Fibroblast of skin of right quadriceps (primary cell): ENCODE data around the gene VWA8.
"Not testable (repeated sequence)": the region's sequence is repeated elsewhere in the genome, so short reads cannot be mapped to it uniquely, and the experiment has no call there.

Experiments used
- DNase-seq: peaks from one replicate; pipeline ENCODE4 v3.0.0-alpha.2; 2013

The VWA8 gene

DNA sequence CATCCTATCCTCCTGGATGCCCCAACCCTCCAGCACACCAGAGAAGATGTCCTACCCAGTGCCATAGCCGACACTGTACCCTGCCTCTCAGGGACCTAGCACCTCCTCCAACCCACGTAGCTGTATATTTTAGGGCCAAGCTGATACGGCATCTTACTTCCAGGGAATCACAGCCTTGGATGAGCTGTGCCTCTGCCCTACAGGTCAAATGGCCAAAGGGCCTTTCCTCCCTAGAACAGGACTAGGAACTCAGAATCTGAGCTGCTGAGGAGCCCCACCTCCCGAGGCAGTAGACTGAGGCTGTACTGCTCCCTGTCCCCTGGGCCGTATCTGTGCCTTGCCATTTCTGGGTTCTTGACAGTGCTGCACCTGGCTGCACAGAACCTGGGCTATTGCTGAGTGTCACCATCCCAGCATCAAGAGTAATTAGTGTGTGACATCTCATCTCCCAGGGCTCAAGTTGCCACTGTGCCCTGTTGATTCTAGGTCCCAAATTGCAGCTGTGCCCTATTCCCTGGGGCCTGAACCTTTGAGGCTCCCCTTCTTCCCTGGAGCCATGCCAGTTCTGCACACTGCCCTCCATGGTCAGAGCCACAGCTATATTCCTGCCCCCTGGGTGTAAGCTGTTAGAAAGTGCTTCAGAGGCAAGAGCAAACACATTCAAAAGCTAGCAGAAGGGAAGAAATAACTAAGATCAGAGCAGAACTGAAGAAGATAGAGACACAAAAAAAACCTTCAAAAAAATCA lies 41.0 kb downstream of the VWA8 start:
- DNase-seq: no peak

DNA sequence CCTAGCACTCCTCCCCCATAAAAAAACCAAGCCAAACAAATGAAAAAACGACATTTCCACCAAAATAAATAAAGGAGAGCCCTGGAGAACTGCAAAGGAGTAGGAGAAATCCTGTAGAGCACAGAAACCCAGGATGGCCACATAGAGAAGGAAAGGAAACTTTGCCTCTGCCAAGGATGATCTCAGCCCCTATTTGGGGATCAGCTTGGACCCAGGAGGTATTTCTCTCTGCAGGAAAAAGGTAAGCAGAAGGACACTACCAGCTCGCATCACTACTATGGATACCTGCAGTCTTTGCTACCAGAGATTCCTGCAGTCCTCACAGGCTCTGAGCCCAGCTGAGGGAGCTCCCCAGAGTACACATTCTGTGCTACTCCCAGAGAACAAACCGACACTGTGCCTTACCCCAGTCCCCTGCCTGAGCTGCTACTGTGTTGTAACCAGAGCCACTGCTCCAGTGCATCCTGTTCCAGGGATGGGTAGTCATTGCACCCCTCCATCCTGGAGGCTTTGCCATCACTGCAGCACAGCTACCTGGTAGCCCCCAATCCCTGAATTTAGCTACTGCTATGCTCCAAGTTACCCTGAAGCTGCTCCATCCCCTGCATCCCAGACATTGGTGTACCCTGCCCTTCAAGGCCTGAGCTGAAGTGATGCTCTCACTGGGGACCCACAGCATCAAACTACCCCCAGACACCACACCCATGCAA lies 41.7 kb downstream of the VWA8 start:
- DNase-seq: no peak

DNA sequence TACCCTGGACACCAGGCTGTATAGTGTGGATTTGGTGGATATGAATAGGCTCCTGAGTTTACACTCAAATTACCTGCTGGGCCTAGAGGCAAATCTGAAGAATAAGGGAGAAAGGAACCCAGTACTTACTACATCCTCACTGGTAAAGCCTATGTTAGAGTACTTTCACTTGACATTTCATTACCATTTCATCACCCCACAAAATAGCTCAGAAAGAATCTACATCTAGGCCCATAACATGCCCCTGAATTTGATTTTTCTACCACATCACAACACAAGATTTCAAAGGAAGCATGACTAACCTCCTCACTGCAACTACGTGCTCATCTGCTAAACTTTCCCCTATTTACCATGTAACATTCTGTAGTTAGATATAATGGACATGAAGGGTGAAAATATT lies 43.3 kb downstream of the VWA8 start:
- DNase-seq: peak; percentile 85

DNA sequence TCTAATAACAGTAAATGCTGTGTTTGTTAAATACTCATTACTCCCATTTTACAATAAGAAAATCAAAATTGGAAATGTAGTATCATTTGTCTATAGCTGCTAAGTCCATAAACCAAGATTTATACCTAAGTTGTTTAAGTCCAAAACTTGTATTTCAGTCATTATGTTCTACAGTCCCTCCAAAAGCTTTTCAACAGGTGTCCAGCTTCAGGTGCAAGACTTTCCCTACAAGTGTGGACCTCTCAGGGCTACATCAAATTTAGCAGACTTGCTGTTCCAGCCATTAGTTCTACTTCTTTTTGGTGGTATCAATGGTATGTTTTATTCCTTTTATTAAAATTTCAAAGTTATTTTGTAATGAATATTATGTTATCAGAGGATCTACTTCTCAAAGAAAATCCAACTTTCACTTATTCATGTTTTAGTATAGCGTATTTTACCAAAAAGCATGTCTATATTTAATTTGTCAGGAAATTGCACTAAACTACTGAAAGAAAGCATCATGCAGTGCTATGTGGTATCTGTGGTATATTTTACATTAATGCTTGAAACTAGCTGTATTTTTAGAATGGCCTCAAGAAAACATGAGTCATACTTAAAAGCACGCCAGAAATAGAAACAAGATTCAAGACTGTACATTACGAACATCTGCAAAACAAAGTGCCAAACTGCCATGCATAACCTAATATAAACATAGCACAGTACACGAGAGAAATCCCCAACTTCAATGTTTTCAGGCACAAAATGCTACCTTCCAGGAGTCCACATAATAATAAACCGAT lies 44.5 kb downstream of the VWA8 start:
- DNase-seq: peak; percentile 91

DNA sequence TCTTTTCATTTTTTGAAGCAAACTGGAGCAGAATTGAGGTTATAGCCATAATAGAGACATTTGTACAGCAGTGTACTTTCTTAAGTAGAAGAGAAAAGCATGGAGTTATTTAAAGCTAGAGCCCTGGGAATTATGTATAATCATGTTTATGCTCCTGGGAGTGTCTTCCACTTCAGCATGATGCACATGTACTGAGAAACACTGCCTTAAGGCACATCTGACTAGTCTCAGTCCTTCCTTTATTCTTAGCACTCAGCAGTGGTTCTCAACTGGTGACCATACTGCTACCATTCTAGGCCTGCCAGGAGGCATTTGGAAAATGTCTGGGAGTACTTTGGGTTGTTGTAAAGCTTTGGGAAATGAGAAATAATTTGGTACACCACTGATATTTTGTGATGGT lies 45.8 kb downstream of the VWA8 start:
- no peak for DNase-seq

DNA sequence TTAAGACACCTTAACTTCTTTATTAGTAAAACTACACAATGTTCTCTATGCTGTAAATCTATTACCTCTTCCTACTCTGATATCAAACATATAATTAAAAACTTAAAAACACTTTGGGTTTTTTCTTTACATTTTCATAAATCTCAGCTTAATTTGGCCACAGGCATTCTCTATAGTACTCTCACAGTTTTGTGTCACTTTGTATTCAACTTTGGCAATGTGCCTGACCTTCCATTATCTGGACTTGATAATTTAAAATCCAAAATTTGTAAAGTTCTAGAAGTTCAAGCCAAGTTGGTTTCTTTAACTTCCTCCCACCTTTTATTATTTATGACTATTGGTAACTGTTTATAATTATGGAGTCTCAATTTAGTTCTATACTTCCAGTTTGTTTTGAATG lies 46.4 kb downstream of the VWA8 start:
- DNase-seq: no peak

DNA sequence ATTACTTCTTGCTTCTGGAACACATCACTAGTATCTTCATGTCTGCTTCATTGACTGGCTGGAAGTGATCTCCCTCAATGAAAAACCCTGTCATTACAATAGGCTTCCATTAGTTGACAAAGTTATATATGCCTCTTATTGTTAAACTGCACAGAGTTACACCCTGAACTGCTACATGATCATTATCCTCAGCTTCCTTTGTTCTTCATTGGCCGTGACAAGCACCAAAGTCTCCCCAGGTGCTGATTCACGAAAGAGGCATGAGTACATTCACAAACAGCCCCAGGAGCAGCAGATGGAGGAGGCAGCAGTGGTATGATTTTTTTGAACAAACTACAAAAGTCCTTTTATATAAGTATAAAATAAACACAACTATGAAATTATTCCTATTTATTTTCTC lies 51.4 kb downstream of the VWA8 start:
- DNase-seq: no peak

- DNase-seq: peak; percentile 43
Measured at GRCh38 chr13:41905600-41906254, 55.2 kb downstream of the VWA8 start.

GRCh38 chr13:41900918-41901317 lies 60.0 kb downstream of the VWA8 start:
- no peak for DNase-seq

DNA sequence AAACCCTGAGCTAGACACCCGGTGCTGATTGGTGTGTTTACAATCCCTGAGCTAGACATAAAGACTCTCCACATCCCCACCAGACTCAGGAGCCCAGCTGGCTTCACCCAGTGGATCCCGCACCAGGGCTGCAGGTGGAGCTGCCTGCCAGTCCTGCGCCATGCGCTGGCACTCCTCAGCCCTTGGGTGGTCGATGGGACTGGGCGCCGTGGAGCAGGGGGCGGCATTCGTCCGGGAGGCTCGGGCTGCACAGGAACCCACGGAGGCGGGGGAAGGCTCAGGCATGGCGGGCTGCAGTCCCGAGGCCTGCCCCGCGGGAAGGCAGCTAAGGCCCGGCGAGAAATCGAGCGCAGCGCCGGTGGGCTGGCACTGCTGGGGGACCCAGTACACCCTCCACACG lies 62.5 kb downstream of the VWA8 start:
- not testable (repeated sequence) for DNase-seq

DNA sequence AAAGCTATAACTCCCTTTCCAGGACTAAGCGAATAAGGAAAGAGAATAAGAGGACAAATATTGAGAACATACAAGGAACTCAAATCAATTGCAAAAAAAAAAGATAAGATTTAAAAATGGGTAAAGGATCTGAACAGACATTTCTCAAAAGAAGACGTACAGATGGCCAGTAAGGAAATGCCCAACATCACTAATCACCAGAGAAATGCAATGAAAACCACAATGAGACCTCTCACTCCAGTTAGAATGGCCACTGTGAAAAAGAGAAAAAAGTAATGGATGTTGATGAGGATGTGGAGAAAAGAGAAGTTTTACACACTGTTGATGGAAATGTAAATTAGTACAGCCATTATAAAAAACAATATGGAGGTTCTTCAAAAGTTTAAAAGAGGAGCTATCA lies 63.8 kb downstream of the VWA8 start:
- no peak for DNase-seq

GRCh38 chr13:41895478-41895877 lies 65.4 kb downstream of the VWA8 start:
- DNase-seq: no peak

DNA sequence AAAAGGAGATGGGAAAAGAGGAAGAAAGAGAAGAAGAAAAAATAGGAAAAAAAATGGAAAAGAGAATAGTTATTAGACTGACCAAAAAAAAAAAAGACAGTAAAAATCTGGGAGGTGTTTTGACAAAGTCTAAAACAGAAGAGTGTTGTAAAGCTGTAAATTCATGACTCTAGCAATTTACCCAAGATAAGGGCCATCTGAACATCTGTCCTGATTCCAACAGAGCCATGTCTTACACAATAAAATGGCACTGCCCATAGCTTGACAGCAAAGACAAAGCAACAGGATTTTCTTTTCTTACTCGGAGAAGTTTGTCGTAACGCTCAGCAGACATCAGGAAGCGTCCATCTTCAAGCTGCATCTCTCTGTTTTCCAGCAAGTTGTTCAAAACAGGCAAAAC lies 69.8 kb downstream of the VWA8 start:
- no peak for DNase-seq

GRCh38 chr13:41883147-41883546 lies 77.8 kb downstream of the VWA8 start:
- no peak for DNase-seq

DNA sequence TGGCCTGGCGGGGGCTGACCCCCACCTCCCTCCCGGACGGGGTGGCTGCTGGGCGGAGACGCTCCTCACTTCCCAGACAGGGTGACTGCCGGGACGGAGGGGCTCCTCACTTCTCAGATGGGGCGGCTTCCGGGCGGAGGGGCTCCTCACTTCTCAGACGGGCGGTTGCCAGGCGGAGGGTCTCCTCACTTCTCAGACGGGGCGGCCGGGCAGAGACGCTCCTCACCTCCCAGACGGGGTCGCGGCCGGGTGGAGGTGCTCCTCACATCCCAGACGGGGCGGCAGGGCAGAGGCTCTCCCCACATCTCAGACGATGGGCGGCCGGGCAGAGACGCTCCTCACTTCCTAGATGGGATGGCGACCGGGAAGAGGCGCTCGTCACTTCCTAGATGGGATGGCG lies 79.0 kb downstream of the VWA8 start:
- not testable (repeated sequence) for DNase-seq

- DNase-seq: no peak
Measured at GRCh38 chr13:41880966-41881365, 79.9 kb downstream of the VWA8 start.

DNA sequence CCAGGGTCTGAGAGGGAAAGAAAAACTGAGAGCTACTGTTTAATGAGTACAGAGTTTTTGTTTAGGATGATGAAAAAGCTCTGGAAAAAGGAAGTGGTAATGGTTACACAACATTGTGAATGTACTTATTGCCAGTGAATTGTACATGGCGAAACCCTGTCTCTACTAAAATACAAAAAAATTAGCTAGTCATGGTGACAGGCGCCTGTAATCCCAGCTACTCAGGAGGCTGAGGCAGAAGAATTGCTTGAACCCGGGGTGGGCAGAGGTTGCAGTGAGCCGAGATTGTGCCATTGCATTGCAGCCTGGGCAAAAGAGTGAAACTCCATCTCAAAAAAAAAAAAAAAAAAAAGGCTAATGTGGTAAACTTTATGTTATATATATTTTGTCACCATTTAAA lies 96.3 kb downstream of the VWA8 start:
- no peak for DNase-seq

DNA sequence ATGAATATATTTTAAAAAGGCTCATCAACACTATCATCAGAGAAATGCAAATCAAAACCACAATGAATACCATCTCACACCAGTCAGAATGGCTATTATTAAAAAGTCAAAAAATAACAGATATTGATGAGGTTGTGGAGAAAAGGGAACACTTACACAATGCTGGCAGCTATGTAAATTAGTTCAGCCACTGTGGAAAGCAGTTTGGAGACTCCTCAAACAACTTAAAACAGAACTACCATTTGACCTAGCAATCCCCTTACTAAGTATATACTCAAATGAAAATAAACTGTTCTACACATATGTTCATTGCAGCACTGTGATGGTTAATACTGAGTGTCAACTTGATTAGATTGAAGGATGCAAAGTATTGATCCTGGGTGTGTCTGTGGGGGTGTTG lies 98.2 kb downstream of the VWA8 start:
- DNase-seq: not testable (repeated sequence)

DNA sequence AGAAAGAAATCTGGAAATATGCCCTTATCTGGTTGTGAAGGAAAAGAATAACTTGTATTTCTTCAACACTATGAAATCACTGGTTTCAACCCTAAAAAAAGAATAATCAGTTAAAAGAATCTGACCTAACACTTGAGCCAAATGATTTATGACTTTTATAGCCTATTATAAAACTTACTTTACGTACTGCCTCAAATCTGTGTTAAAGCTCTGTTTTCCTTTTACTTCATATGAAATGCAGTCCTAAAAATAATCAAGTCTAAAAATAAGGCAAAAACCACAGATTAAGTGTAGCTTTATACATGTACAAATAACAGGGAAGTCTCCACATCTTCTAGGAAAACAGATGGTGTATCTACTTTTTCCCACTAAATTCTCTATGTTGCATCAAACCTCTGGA lies 101.3 kb downstream of the VWA8 start:
- DNase-seq: no peak

GRCh38 chr13:41858780-41859179 lies 102.1 kb downstream of the VWA8 start:
- no peak for DNase-seq

DNA sequence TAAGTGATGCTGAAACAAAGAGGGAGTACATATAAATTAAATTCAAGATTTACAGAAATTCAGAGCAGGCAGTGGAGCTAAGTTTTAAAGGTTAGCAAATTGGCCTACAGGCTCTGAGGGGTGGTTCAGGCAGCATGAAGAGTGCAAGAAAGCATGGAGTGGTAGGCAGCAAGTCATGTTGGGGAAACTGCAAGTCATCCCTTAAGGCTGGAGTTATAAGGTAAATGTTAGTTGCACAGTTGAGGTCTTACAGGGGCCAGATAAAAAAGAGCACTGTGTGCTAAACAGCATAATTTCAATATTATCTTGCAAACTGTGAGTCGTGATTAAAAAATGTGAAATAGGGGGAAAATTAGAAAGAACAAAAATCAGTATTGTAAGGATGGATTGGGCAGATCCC lies 106.2 kb downstream of the VWA8 start:
- no peak for DNase-seq

- no peak for DNase-seq
Measured at GRCh38 chr13:41851351-41851750, 109.6 kb downstream of the VWA8 start.
